GM19324 (cell line): ENCODE measurements around the gene SLC24A5.
A peak's percentile ranks its signal among the peaks of the same experiment; 100 is the strongest.

ENCODE experiments used
- ATAC-seq: cut with Tn5 transposase; IDR thresholded peaks from one replicate; pipeline ENCODE4 v1.9.1; 2021; ENCODE audit warnings: mild to moderate bottlenecking, moderate library complexity; ENCODE audit not compliant: unreplicated experiment, low FRiP score

The SLC24A5 gene

DNA sequence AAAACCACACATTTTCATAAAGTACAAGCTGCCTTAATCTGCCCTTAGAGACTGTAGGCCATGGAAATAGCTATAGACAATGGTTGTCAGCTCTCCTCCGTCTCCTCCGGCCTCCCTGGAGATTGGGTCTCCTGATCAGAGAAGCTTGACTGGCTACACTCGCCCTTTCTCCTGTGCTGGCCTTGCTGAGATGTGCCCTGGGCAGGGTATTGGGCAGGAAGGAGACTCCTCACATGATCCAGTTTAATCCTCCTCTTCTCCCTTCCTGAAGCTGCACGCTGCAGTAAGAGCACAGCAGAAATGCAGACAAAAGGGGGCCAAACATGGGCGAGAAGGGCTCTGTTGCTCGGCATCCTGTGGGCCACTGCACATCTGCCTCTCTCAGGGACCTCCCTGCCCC is at the start of gene SLC24A5:
TSS of gene SLC24A5 (plus strand) at position 246 of the 400 bp plus-strand sequence. CDS start at position 301, 55 bp downstream.
- ATAC-seq, result no peak

GRCh38 chr15:48072941-48073340 is 47.8 kb upstream of the SLC24A5 start:
- no peak for ATAC-seq

GRCh38 chr15:48073881-48074280 is 46.9 kb upstream of the SLC24A5 start:
- ATAC-seq, result no peak

GRCh38 chr15:48076454-48076853 is 44.3 kb upstream of the SLC24A5 start:
- ATAC-seq, result no peak

DNA sequence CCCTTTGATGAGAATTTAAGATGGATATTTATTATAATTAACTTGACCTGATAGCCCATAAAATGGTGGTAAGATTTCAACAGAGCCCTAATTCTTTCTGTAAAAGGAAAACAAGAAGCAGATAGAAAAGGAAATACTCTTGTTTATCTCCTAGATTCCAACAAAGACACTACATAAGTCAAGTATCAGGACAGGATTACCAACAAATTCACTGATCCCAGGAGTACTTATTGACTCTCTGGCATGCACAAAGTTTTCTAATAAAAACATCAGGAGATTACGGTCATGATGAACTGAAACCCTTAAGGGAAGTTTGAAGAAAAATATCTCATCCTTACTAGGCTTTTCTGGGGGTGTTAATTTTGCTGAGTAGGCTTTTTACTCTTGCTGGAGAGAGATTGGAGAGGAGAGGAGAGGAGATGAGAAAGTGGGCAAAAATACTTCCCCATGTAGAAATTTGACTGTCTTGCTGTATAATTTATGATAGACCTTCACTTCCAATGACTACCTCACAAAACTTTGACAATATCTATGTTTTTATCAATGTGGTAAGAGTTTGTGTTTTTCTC is 43.1 kb upstream of the SLC24A5 start:
- ATAC-seq, result no peak

GRCh38 chr15:48084759-48085590 is 35.8 kb upstream of the SLC24A5 start:
- ATAC-seq, result no peak

DNA sequence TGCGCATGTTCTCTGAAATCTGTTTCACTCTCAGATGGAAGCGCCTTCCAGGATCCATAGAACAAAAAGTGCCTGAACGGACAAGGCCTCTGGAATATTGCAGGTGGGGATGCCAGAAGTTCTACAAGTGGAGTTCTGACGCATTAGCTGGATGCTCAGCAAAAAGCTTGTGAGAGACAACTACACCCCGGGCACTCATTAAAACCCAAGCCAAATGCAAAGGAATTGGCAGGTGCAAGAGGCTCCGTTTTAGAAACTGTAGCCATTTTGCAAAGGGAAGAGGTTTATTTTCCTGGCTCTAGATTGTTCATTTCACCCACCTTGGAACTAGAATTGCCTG is 35.2 kb upstream of the SLC24A5 start:
- ATAC-seq, result no peak

DNA sequence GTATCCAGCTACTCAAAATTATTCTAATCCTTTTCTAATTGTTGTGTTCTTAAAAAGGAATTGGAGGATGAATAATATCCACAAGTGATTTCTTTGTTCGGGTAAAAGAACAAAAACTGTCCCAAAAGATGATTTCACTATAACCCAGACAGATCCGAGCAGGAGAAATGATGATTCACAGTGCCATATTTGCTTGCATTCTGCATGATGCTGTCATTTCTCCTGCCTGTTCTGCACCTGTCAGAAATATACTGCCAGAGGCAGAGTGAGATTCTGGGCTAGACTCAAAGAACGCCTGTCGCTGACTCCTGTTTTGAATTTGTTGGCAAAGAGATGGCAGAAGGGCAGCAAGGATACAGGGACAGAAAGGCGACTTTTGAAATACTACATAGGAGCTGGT is 34.7 kb upstream of the SLC24A5 start:
- no peak for ATAC-seq

- no peak for ATAC-seq
Measured at GRCh38 chr15:48086576-48086975, 34.2 kb upstream of the SLC24A5 start.

- ATAC-seq, result no peak
Measured at GRCh38 chr15:48087844-48088243, 32.9 kb upstream of the SLC24A5 start.

- no peak for ATAC-seq
Measured at GRCh38 chr15:48089702-48090101, 31.1 kb upstream of the SLC24A5 start.

GRCh38 chr15:48090115-48090514 is 30.7 kb upstream of the SLC24A5 start:
- no peak for ATAC-seq

- no peak for ATAC-seq
Measured at GRCh38 chr15:48090666-48091065, 30.1 kb upstream of the SLC24A5 start.

- ATAC-seq, result no peak
Measured at GRCh38 chr15:48091522-48091921, 29.3 kb upstream of the SLC24A5 start.

GRCh38 chr15:48096355-48096786 is 24.4 kb upstream of the SLC24A5 start:
- ATAC-seq, result peak; percentile 89

- no peak for ATAC-seq
Measured at GRCh38 chr15:48096813-48097212, 24.0 kb upstream of the SLC24A5 start.

DNA sequence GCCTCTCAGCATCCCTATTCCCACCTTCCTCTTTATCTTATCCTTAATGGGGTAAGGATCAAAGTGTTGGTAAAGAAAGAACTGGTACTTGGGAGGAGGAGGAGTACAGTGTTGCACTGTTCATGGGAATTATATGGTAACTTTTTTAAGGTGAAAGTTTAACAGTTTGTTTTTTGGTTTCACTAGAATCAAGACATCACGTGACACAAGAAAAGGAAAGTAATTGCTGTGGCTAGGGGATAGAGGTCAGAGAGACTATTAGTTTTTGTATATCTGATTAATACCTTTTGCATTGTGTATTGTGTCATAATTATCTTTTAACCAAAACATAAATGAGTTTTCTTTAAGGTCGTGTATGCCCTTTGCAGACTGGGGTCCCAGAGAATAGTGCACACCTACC is 23.5 kb upstream of the SLC24A5 start:
- no peak for ATAC-seq

DNA sequence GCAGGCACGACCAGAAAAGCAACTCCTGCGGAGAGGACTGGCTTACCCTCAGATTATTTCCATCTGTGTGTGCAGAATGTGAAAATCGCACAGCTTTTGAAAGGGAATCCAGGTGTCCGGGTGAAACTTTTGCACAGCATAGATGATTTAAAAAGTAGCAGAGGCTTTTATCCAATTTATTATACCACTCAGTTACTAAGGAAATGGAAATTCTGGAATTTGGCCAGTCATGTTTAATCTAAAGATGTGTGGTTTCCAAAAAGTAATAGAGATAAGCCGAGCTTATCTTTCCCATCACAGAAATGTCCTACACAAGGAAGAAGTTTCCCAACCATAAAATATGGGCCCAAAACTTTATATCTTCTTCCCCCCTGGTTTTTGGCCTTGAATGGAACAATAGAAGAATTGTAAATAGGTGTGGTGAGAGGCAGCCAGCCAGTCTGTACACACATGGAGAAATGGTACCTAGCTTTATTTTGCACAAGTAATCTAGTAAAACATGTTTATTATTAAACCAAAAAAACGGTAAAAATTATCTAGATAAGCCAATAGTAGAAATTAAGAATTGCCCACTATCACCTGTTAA is 19.3 kb upstream of the SLC24A5 start:
- ATAC-seq, result no peak

DNA sequence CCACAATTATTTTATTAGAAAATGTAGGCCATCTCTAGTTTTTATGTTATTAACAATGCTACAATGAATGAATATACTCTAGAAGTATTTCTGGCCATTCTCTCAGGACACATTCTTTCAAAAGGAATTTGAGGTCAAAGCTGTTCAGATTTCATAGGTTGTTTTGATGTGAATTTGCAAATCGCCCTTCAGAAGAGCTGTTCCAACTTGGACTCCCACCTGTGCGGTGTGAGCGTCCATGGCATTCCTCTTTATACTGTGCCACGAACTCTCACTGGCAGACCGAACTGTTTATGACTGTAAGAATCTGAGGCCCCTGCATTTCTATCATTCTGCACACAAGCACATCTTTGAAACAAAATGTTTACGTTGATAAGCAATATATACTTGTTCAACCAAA is 18.6 kb upstream of the SLC24A5 start:
- no peak for ATAC-seq

DNA sequence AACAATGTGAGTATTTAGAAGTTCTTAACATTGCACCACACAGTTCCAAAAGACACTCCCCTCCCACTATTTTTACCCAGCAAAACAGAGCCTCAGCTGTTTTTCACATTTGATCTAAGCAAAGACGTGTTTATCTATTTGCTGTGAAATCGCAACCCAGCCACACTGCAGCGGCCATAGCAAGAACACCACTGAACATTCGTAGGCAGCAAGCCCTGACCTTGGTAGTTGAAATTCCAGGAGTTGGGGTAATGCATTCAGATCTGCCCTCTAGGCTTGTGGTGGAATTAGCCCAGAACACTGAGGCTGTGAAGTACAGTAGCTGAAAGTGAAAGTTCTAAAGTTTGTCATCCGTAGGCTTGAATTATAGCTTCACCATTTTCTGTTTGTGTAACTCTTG is 17.1 kb upstream of the SLC24A5 start:
- ATAC-seq, result no peak

GRCh38 chr15:48105936-48106335 is 14.9 kb upstream of the SLC24A5 start:
- no peak for ATAC-seq

GRCh38 chr15:48109212-48109611 is 11.6 kb upstream of the SLC24A5 start:
- no peak for ATAC-seq
